GM19395 (cell line): Measurements from ENCODE around the gene CFAP251.
"Not testable (repeated sequence)": the region's sequence is repeated elsewhere in the genome, so short reads cannot be mapped to it uniquely, and the experiment has no call there.

Experiments
- ATAC-seq: cut with Tn5 transposase; IDR thresholded peaks from one replicate; pipeline ENCODE4 v1.9.1; 2021; ENCODE audit warnings: mild to moderate bottlenecking, moderate library complexity; ENCODE audit not compliant: unreplicated experiment

CFAP251 gene

GRCh38 chr12:121908702-121909101, 9.7 kb upstream of the CFAP251 start:
- no peak for ATAC-seq

DNA sequence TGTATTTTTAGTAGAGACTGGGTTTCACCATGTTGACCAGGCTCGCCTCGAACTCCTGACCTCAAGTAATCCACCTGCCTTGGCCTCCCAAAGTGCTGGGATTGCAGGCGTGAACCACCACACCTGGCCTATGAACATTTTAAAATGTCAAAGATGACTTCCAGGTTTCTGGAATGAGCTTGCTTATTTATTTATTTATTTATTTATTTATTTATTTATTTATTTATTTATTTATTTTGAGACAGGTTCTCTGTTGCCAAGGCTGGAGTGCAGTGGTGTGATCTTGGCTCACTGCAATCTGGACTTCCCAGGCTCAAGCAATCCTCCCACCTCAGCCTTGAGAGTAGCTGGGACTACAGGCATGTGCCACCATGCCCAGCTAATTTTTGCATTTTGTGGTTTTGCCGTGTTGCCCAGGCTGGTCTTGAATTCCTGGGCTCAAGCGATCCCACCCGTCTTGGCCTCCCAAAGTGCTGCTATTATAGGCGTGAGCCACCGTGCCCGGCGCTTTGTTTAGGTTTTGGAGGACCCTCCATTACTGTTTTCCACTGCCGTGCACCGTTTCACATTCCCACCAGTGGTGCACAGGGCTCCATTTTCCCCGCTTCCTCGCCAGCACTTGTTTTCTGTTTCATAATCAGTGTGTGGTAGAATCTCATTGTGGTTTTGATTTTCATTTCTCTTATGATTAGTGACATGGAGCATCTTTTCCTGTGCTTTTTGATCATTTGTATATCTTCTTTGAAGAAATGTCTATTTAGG, 6.4 kb upstream of the CFAP251 start:
- no peak for ATAC-seq

DNA sequence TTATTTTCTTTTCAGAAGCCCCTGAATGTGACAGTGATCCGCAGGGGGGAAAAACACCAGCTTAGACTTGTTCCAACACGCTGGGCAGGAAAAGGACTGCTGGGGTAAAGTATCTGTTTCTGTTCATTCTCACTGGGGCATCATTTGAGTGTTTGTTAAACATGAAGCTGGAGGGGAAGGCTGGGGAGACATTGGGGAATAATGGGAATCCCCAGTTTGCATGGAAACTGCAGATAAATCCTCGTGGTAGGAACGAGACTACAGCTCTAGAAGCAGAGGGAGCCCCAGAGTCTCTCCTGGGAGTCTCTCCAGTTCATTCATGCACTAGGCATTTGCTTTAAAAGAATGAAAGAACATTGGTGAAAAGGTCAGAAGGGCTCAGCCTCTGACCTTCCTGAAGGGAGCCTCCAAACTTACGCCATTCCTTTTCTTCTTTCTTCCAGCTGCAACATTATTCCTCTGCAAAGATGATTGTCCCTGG, 2.5 kb upstream of the CFAP251 start:
- no peak for ATAC-seq

DNA sequence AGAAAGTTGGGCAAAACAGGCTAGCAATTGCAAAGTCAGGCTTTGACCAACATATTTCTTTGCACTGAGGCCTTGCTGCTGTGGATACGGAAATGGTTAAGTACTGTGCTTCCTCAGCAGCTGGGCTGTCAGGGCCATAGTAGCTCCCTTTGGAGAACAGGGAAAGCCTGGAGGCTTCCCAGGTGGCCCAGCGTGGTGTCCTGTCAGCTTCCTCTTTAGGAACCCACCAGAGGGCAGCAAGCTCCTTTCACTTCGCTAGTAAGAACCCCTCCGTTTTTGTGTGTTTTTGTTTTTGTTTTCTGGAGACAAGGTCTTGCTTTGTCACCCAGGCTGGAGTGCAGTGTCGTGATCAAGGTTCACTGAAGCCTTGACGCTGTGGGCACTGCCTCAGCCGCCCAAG, 1.7 kb upstream of the CFAP251 start:
- no peak for ATAC-seq

DNA sequence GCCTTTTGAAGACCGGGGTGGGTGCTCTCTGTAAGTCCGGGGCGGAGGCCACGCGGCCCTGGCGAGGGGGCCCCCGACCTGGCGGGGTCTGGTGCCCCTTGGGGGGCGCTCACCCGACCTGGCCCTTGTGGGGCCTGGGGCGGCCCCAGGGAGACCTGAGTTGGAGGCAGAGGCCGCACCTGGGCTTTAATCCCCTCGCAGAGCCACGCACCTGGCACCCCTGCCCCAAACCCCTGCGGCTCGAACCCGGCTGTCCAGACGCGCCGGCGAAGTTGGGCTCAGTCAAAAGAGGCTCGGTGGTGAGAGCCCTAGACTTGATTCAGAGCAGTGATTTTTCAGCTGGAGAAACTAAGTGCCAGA, 267 bp downstream of the CFAP251 start:
- peak; percentile 54 for ATAC-seq

DNA sequence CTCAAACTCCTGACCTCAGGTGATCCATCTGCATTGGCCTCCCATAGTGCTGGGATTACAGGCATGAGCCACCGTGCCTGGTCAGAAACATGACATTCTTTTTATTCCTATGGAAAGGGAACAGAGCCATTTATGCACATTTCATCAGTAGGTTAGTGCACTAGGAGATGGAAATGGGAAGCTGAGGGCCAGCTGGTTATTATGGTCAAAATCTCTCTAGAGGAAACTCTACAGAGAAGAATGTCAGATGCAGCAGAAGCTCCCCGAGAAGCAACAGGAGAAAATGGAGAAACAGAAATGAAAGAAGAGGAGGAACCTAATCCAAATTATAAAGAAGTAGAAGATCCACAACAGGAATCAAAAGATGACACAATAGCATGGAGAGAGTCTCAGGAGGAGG, 2.7 kb downstream of the CFAP251 start:
- ATAC-seq = no peak

GRCh38 chr12:121925358-121925695, 6.9 kb downstream of the CFAP251 start:
- ATAC-seq = no peak

DNA sequence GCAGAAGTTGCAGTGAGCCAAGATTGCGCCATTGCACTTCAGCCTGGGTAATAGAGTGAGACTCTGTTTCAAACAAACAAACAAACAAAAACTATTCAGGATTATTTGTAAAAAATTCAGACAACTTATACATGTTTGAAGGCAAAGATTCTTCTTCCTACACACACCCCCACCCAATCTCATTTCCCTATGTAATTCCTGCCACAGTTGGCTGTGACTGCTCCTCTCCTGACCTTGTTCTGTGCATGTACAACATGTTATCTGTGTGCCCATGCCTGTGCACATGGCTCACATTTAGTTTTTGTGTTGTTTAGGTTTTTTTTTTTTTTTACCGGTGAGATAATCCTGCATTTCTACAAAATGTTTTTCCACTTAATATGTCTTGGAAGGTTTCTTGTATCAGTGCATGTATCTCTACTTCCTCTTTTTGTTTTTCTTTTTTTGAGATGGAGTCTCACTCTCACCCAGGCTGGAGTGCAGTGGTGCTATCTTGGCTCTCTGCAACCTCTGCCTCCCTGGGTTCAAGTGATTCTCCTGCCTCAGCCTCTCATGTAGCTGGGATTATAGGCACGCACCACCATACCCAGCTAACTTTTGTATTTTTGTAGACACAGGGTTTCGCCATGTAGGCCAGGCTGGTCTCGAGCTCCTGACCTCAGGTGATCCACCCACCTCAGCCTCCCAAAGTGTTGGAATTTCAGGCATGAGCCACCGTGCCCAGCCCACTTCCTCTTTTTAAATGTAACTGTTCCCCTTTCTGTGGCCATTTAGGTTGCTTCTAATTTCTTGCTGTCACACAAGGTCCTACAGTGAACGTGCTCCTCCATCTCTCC, 8.7 kb downstream of the CFAP251 start:
- ATAC-seq = no peak

DNA sequence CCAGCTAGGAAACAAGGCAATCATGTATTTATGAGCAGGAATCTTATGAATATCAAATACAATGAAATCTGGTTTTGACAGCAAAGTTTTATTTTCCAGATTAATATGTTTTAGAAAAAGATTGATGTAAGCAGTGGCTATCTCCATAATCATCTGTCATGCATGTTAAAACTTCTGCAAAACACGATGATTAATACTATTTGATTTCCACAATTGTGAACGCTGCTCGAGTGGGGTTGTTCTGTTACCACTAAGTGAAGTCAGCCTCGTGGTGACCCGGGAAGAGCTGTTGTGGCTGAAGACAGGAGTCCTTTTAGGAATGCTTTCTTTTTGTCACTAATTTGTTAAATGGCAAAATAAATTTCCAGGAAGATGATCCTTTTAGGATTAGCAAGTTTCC, 9.4 kb downstream of the CFAP251 start:
- ATAC-seq = no peak

DNA sequence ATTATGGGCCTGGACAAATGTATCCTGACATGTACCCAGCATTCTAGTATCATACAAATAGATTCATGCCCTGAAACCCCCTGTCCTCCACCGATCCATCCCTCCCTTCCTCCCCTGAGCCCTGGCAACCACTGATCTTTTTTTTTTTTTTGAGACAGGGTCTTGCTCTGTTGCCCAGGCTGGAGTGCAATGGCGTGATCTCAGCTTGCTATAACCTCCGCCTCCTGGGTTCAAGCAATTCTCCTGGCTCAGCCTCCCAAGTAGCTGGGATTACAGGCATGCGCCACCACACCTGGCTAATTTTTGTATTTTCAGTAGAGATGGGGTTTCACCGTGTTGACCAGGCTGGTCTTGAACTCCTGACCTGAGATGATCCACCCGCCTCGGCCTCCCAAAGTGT, 11.2 kb downstream of the CFAP251 start:
- not testable (repeated sequence) for ATAC-seq

DNA sequence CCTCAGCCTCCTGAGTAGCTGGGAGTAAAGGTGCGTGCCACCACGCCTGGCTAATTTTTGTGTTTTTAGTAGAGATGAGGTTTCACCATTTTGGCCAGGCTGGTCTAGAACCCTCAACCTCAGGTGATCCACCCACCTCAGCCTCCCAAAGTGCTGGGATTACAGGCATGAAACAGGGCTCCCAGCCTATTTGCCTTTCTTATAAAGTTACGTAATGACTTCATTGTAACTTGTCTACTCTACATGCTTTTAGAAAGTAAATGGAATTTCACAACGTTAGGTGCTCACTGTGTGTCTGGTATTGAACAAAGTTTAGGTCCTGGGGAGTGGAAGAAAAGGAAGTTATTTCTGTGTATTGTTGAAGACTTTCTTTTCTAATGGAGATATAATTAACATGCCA, 12.5 kb downstream of the CFAP251 start:
- no peak for ATAC-seq

DNA sequence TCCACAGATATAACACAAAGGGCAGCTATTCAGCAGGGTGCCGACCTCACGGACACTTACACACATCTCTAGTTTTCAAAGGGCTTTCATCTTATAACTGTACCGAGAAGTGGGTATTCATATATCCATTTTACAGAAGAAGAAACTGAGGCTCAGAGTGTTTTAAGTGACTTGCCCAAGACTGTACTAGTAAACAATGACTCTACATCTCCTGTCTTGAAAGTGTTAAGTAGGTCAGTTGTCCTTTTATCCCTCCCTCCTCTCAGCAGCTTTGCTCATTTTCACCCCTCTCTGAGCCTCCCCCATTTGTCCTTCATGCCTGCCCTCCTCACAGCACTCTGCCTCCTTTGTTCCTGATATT, 13.8 kb downstream of the CFAP251 start:
- ATAC-seq = no peak

- ATAC-seq = no peak
Observed at GRCh38 chr12:121932914-121933521, 14.6 kb downstream of the CFAP251 start.

- ATAC-seq = no peak
Observed at GRCh38 chr12:121933522-121934308, 15.3 kb downstream of the CFAP251 start.

- ATAC-seq = no peak
Observed at GRCh38 chr12:121934309-121934664, 15.9 kb downstream of the CFAP251 start.

DNA sequence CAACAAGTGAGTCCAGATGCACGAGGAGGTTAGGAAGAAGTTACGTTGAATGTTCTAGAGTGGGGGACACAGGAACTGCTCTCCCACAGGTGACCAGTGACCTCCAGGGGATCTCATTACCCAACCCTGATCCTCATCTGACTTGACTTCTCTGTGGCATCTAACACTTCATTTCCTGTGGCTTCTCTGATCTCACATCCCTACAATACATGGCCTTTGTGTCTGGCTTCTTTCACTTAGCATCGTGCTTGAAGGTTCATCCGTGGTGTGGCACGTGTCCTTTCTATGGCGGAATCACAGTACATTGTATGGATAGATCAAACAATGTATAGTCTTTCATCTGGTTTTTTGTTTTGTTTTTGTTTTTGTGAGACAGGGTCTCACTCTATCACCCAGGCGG, 19.3 kb downstream of the CFAP251 start:
- no peak for ATAC-seq

DNA sequence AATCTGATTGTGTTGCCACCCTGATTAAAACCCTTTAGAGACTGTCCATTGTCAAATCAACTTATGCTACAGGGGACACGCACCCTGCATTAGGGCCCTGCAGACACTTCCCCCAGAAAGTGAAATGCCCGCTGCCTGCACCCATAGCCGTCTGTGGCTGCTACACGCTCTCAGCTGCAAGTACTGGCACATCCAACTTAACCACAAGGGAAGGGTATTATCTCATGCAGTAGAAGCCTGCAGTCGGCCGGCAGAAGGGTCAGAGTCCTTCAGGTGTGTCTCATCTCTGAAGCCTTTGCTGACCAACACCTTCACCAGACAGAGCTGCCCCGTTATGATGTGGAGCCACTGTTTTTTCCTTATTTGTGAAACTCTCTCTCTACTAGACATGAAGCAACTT, 20.8 kb downstream of the CFAP251 start:
- ATAC-seq = no peak

DNA sequence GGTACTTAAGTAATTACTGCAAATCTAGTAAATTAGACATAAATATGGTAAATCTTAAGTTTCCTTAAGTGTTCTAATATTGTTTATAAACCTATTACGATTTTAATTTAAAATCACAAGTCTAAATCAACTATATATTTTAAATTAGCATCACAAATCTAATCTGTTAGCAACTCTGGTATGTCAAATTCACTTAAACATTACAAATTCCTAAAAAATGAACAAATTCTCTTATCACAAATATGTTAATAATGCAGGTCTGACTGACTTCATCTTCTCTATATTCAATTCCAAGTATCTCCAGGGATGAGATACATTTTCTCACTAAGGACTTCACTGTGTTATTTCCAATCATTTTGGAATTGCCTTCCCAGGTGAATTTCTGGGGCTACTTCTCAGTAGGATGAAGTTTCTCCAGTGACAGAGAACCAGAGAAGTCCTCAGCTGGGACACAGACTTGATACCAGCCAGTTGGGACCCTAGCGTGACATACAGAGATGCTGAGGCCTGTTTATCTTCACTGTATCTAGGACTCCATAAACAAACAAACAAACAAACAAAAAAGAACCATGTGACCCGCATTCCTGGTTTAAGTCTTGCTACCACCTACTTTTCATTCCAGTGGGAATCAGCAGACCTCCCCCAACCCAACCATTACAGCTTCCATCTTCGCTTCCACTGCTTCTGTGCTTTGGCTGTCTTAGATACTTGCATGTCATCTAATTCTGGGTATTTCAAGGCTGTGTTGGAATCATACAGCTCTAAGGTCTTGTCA, 21.8 kb downstream of the CFAP251 start:
- no peak for ATAC-seq

- ATAC-seq = no peak
Observed at GRCh38 chr12:121942145-121942718, 23.8 kb downstream of the CFAP251 start.

- ATAC-seq = no peak
Observed at GRCh38 chr12:121943926-121944325, 25.5 kb downstream of the CFAP251 start.
